Heart right ventricle (tissue), 16 donors: Measurements from ENCODE around the gene PGLYRP3. TPM values are rescaled to one million over a fixed set of nuclear protein-coding genes. Genes with fewer than 3 reads are reported as not detected.

Experiments
- ATAC-seq, 8 donors: fragments of 200-7000 bp; cut with Tn5 transposase; one replicate each; pipeline ENCODE4 v1.9.1; 2020; ENCODE audit warnings: mild to moderate bottlenecking in 8 of 8, moderate library complexity in 8 of 8, moderate number of reproducible peaks in 1 of 8
- DNase-seq, 2 donors: peaks; one replicate each; pipeline ENCODE4 v3.0.0-alpha.2; 2020
- H3K27ac ChIP-seq, 10 donors: fragments of 200-600 bp; sonication (generic) in 2 of 10; one replicate each; pipeline versions ENCODE4 v1.5.0 to v1.8.0; 2020 to 2022; ENCODE audit warnings: mild to moderate bottlenecking in 3 of 10
- H3K27me3 ChIP-seq, 7 donors: fragments of 200-600 bp; one replicate each; pipeline ENCODE4 v1.8.0; 2021 to 2022; ENCODE audit warnings: mild to moderate bottlenecking in 2 of 7
- H3K36me3 ChIP-seq, 9 donors: fragments of 200-600 bp; sonication (generic) in 1 of 9; one replicate each; pipeline versions ENCODE4 v1.5.0 to v1.8.0; 2020 to 2022; ENCODE audit warnings: mild to moderate bottlenecking in 2 of 9
- H3K4me1 ChIP-seq, 9 donors: fragments of 200-600 bp; sonication (generic) in 1 of 9; one replicate each; pipeline versions ENCODE4 v1.5.0 to v1.8.0; 2020 to 2022; ENCODE audit warnings: mild to moderate bottlenecking in 4 of 9
- H3K4me3 ChIP-seq, 10 donors: fragments of 200-600 bp; sonication (generic) in 2 of 10; one replicate each; pipeline versions ENCODE4 v1.5.0 to v1.8.0; 2020 to 2022; ENCODE audit warnings: mild to moderate bottlenecking in 7 of 10, moderate library complexity in 2 of 10
- H3K9me3 ChIP-seq, 11 donors: fragments of 200-600 bp in 10 of 11; sonication (generic) in 2 of 11; one replicate each; pipeline versions ENCODE4 v1.5.0 to v1.8.0; 2013 to 2022; ENCODE audit warnings: mild to moderate bottlenecking in 2 of 11, control low read depth in 1 of 11, moderate library complexity in 1 of 11
- CTCF ChIP-seq, 9 donors: fragments of 200-600 bp; sonication (generic) in 2 of 9; IDR thresholded peaks; one replicate each; pipeline versions ENCODE4 v1.5.0 to v1.8.0; 2021 to 2022; ENCODE audit warnings: antibody characterized with exemption in 9 of 9, mild to moderate bottlenecking in 5 of 9, moderate library complexity in 1 of 9
- WGBS, 2 donors: extraction: QIAGEN DNeasy Blood & Tissue Kit; methylation state at CpG; one replicate each; pipeline ENCODE4 v1.1.7; 2013; ENCODE audit warnings: inconsistent platforms in 1 of 2; 5-methylcytosine and 5-hydroxymethylcytosine counted together
- intact Hi-C, 10 donors: fragments of 100-400 bp; cut with DNase I; formaldehyde crosslinking; loops; one replicate each; pipeline versions ENCODE4 v1.11.1 to v1.14.2; 2022
- polyA plus RNA-seq, 2 donors: library from polyadenylated mRNA; stranded (reverse); fragments of 200-250 nt; gene quantifications; one replicate each; pipeline ENCODE4 v1.2.3, GENCODE V29; 2013
- total RNA-seq, 10 donors: library from RNA; stranded (reverse); fragmentation: NEBNext Ultra II Directional in 3 of 10; extraction: Animal tissue kit (Norgen Biotek cat#: 25700) in 3 of 10; gene quantifications; one replicate each; pipeline versions ENCODE4 v1.2.1 to v1.2.4, GENCODE V29; 2021 to 2023
- donor health status: Arrhythmogenic right ventricular cardiomyopathy.
- donor health status: ischemic (EF 13 %, LVEDD 7.1; RV severe dilation, severe dysfunction).
- donor health status: healthy with polysubstance abuse.
- donor health status: DM: no; HTN: yes; CAD: no.
- donor health status: DM: no; HTN: no; CAD: no.
- donor health status: ischemic (EF 25% LVEDD 6.9; RV normal size, moderate dysfunction).
- donor health status: ischemic (EF 25% LVEDD 5.7; RV mildly dilated, moderate dysfunction).
- donor health status: healthy.
- donor health status: DM: yes; HTN: yes; CAD: no.
- donor health status: Ischemic cardiomyopathy.
- donor health status: ischemic (EF 35%, LVEDD 5.7; RV mildly dilated, moderate dysfunction).
- donor health status: nonischemic (EF 11% LVEDD 7.7; RV severe dilation, severe dysfunction).
- donor health status: DM: yes; HTN: yes; CAD: no.
- donor health status: PGD.
- donor health status: ischemic (EF 29% LVEDD 5.4; RV normal size, mild dysfunction).
- donor health status: nonischemic (EF 23%, LVEDD 6.1; RV moderate dilation, normal function).

PGLYRP3 gene
- total and polyA plus RNA-seq, 12 donors, result not detected

GRCh38 chr1:153313288-153313687 lies 536 bp upstream of the PGLYRP3 start:
- H3K4me3 ChIP-seq, result no peak overlapping the region
- 85 to 96% methylated on average over 2 of the region's 2 CpGs for WGBS, 2 donors
- H3K9me3 ChIP-seq, result peaks cover 0 to 12% (median 0%) of the 10 kb centered on the region in 11 donors
- H3K27ac ChIP-seq, result no peak overlapping the region
- no peaks in the 10 kb centered on the region for H3K4me1 ChIP-seq
- intact Hi-C loops, result no loop called here
- no peaks in the 10 kb centered on the region for H3K36me3 ChIP-seq
- TF ChIP-seq CTCF (IDR thresholded peaks at IDR 0.05), result no peak
- H3K27me3 ChIP-seq, result peaks cover 0 to 1% (median 0%) of the 10 kb centered on the region in 7 donors
- ATAC-seq (no peak), DNase-seq (no peak)

- ATAC-seq (no peak), DNase-seq (no peak)
- intact Hi-C loops, result no loop called here
- Histone ChIP-seq H3K9me3 (peaks cover 0 to 6% (median 0%) of the 10 kb centered on the region in 11 donors), H3K4me1 (no peaks in the 10 kb centered on the region), H3K27ac (no peak overlapping the region), H3K36me3 (no peaks in the 10 kb centered on the region), H3K4me3 (no peak overlapping the region), H3K27me3 (peaks cover 0 to 19% (median 12%) of the 10 kb centered on the region in 7 donors)
- 64 to 71% methylated on average over 7 of the region's 7 CpGs for WGBS, 2 donors
- TF ChIP-seq CTCF (IDR thresholded peaks at IDR 0.05), result no peak
Measured at GRCh38 chr1:153310526-153310925, 2.2 kb downstream of the PGLYRP3 start.

GRCh38 chr1:153309441-153309840 lies 3.3 kb downstream of the PGLYRP3 start:
- Histone ChIP-seq H3K27ac (no peak overlapping the region), H3K27me3 (peaks cover 0 to 19% (median 12%) of the 10 kb centered on the region in 7 donors), H3K36me3 (no peaks in the 10 kb centered on the region), H3K4me1 (no peaks in the 10 kb centered on the region), H3K4me3 (no peak overlapping the region), H3K9me3 (no peaks in the 10 kb centered on the region)
- DNase-seq (no peak), ATAC-seq (no peak)
- 61 to 69% methylated on average over 2 of the region's 2 CpGs for WGBS, 2 donors
- TF ChIP-seq CTCF (IDR thresholded peaks at IDR 0.05), result no peak
- intact Hi-C loops, result no loop called here

GRCh38 chr1:153308540-153308939 lies 4.2 kb downstream of the PGLYRP3 start:
- 67 to 72% methylated on average over 2 of the region's 2 CpGs for WGBS, 2 donors
- Histone ChIP-seq H3K27ac (no peak overlapping the region), H3K4me1 (no peaks in the 10 kb centered on the region), H3K9me3 (no peaks in the 10 kb centered on the region), H3K36me3 (no peaks in the 10 kb centered on the region), H3K27me3 (peaks cover 0 to 24% (median 12%) of the 10 kb centered on the region in 7 donors), H3K4me3 (no peak overlapping the region)
- DNase-seq, result no peak
- TF ChIP-seq CTCF (IDR thresholded peaks at IDR 0.05), result no peak
- intact Hi-C loops, result no loop called here
- ATAC-seq, result no peak
